Cardiac muscle cell (in vitro differentiated cells and primary cell): ENCODE measurements around the gene ADAM12. TPM values are rescaled to one million over a fixed set of nuclear protein-coding genes. Genes with fewer than 3 reads are reported as not detected.

ENCODE experiments used
- DNase-seq, 2 donors: peaks; one replicate each; pipeline versions ENCODE4 v3.0.0 to v3.0.0-alpha.2; 2010 to 2017; ENCODE audit warnings: low read depth in 1 of 2, low spot score in 1 of 2
- H3K27ac ChIP-seq: fragments of 200-600 bp; sonication (generic); 2 replicates; pipeline ENCODE4 v1.5.1; 2016
- H3K27me3 ChIP-seq: fragments of 200-600 bp; sonication (generic); 2 replicates; pipeline ENCODE4 v1.6.0; 2016; ENCODE audit warnings: control low read depth
- H3K36me3 ChIP-seq: fragments of 200-600 bp; sonication (generic); 2 replicates; pipeline ENCODE4 v1.5.1; 2016; ENCODE audit warnings: control low read depth
- H3K4me1 ChIP-seq: fragments of 200-600 bp; sonication (generic); 2 replicates; pipeline ENCODE4 v1.8.1; 2017; ENCODE audit warnings: low read depth, mild to moderate bottlenecking, mixed run types
- H3K4me3 ChIP-seq: fragments of 200-600 bp; sonication (generic); 2 replicates; pipeline ENCODE4 v1.5.1; 2016; ENCODE audit warnings: mild to moderate bottlenecking
- H3K9me3 ChIP-seq: fragments of 200-600 bp; sonication (generic); 2 replicates; pipeline ENCODE4 v1.5.1; 2017; ENCODE audit warnings: low read depth, mild to moderate bottlenecking, control low read depth
- polyA plus RNA-seq: library from polyadenylated mRNA; unstranded; fragments of >200 nt; fragmentation: Nextera tagmentation; extraction: Ambion mirVana; gene quantifications from 2 replicates; pipeline ENCODE4 v1.2.1, GENCODE V29; 2016
- total RNA-seq: library from RNA; depleted of rRNA; stranded (reverse); fragments of >200 nt; gene quantifications from 2 replicates; pipeline ENCODE4 v1.2.3, GENCODE V29; 2016
- TF ChIP-seq, protein P1 (sequence below): IDR thresholded peaks from 2 replicates; pipeline ENCODE4 v1.5.1; 2012; ENCODE audit warnings: low read depth, mild to moderate bottlenecking, low read length

ADAM12 gene
- total and polyA plus RNA-seq, 2 experiments from 2014 or later: 0.18 to 1.1 TPM

- TF ChIP-seq, protein P1, sequence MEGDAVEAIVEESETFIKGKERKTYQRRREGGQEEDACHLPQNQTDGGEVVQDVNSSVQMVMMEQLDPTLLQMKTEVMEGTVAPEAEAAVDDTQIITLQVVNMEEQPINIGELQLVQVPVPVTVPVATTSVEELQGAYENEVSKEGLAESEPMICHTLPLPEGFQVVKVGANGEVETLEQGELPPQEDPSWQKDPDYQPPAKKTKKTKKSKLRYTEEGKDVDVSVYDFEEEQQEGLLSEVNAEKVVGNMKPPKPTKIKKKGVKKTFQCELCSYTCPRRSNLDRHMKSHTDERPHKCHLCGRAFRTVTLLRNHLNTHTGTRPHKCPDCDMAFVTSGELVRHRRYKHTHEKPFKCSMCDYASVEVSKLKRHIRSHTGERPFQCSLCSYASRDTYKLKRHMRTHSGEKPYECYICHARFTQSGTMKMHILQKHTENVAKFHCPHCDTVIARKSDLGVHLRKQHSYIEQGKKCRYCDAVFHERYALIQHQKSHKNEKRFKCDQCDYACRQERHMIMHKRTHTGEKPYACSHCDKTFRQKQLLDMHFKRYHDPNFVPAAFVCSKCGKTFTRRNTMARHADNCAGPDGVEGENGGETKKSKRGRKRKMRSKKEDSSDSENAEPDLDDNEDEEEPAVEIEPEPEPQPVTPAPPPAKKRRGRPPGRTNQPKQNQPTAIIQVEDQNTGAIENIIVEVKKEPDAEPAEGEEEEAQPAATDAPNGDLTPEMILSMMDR: no peak
- DNase-seq: no peak
Measured at GRCh38 chr10:125994601-125995000, 393.7 kb downstream of the ADAM12 start.

GRCh38 chr10:125992254-125992653 is 396.0 kb downstream of the ADAM12 start:
- TF ChIP-seq, protein P1: no peak
- no peaks in the 10 kb centered on the region for H3K9me3 ChIP-seq
- no peak overlapping the region for H3K27ac ChIP-seq
- H3K4me3 ChIP-seq: no peak overlapping the region
- no peaks in the 10 kb centered on the region for H3K4me1 ChIP-seq
- H3K36me3 ChIP-seq: no peaks in the 10 kb centered on the region
- no peak for DNase-seq
- H3K27me3 ChIP-seq: no peaks in the 10 kb centered on the region

More at GRCh38 chr10:125994601-125995000, 393.7 kb downstream of the ADAM12 start:
- Histone ChIP-seq H3K9me3 (no peaks in the 10 kb centered on the region), H3K27me3 (no peaks in the 10 kb centered on the region), H3K36me3 (no peaks in the 10 kb centered on the region), H3K4me1 (no peaks in the 10 kb centered on the region), H3K27ac (no peak overlapping the region), H3K4me3 (no peak overlapping the region)

DNA sequence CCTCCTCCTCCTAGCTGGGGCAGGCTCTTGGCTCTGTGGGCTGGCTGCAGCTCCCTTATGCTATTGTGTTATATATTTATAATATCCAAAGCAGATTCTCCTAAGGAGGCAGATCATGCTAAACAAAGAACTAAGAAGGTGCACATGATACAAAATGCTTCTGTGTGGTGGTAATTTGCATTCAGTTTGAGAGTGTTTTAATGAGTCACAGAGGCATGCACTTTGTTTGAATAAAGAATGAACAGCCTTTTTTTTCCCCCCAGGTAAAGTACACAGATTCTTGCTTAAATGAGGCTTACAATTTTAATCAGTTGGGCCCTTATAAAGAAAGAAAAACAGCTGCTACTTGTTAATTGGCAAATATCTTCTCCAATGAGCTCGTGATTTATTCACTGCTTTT is 396.9 kb downstream of the ADAM12 start:
- DNase-seq: no peak
- Histone ChIP-seq H3K9me3 (no peaks in the 10 kb centered on the region), H3K4me3 (no peak overlapping the region), H3K27ac (no peak overlapping the region), H3K27me3 (no peaks in the 10 kb centered on the region), H3K36me3 (no peaks in the 10 kb centered on the region), H3K4me1 (no peaks in the 10 kb centered on the region)
- TF ChIP-seq, protein P1: no peak

DNA sequence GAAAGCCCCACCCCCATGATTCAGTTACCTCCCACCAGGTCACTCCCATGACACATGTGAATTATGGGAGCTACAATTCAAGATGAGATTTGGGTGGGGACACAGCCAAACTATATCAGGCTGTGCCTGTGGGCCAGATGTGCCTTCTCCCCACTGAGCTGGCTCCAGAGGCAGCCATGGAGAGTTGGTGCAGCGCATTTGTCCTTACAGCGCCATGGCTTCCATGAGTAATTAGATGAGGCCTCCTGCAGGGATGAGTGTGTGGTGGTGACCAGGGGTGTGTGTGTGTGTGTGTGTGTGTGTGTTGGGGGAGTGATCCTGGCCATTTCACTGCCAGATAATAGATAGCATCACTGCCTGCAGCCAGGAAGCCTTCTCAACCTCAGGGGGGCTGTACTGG is 397.3 kb downstream of the ADAM12 start:
- no peaks in the 10 kb centered on the region for H3K27me3 ChIP-seq
- H3K9me3 ChIP-seq: no peaks in the 10 kb centered on the region
- no peaks in the 10 kb centered on the region for H3K36me3 ChIP-seq
- TF ChIP-seq, protein P1: no peak
- H3K27ac ChIP-seq: no peak overlapping the region
- H3K4me3 ChIP-seq: no peak overlapping the region
- no peaks in the 10 kb centered on the region for H3K4me1 ChIP-seq
- no peak for DNase-seq

- TF ChIP-seq, protein P1: no peak
- H3K4me1 ChIP-seq: no peaks in the 10 kb centered on the region
- H3K27me3 ChIP-seq: no peaks in the 10 kb centered on the region
- H3K4me3 ChIP-seq: no peak overlapping the region
- H3K9me3 ChIP-seq: no peaks in the 10 kb centered on the region
- H3K27ac ChIP-seq: no peak overlapping the region
- DNase-seq: no peak
- no peaks in the 10 kb centered on the region for H3K36me3 ChIP-seq
Measured at GRCh38 chr10:125989791-125990190, 398.5 kb downstream of the ADAM12 start.

GRCh38 chr10:125985557-125986240 is 402.6 kb downstream of the ADAM12 start:
- DNase-seq: no peak
- no peaks in the 10 kb centered on the region for H3K9me3 ChIP-seq
- H3K4me1 ChIP-seq: no peaks in the 10 kb centered on the region
- no peak overlapping the region for H3K27ac ChIP-seq
- no peaks in the 10 kb centered on the region for H3K36me3 ChIP-seq
- H3K4me3 ChIP-seq: no peak overlapping the region
- TF ChIP-seq, protein P1: no peak
- no peaks in the 10 kb centered on the region for H3K27me3 ChIP-seq
